Activated CD8-positive, alpha-beta memory T cell treated with anti-CD3 and anti-CD28 coated beads, Interleukin-2, amount 50 U/mL, for 1 hour (primary cell): ENCODE results near the gene FBRSL1.

Experiments used
- DNase-seq: peaks from one replicate; pipeline ENCODE4 v3.0.0-alpha.2; 2020; ENCODE audit errors: extremely low read depth

Gene FBRSL1

DNA sequence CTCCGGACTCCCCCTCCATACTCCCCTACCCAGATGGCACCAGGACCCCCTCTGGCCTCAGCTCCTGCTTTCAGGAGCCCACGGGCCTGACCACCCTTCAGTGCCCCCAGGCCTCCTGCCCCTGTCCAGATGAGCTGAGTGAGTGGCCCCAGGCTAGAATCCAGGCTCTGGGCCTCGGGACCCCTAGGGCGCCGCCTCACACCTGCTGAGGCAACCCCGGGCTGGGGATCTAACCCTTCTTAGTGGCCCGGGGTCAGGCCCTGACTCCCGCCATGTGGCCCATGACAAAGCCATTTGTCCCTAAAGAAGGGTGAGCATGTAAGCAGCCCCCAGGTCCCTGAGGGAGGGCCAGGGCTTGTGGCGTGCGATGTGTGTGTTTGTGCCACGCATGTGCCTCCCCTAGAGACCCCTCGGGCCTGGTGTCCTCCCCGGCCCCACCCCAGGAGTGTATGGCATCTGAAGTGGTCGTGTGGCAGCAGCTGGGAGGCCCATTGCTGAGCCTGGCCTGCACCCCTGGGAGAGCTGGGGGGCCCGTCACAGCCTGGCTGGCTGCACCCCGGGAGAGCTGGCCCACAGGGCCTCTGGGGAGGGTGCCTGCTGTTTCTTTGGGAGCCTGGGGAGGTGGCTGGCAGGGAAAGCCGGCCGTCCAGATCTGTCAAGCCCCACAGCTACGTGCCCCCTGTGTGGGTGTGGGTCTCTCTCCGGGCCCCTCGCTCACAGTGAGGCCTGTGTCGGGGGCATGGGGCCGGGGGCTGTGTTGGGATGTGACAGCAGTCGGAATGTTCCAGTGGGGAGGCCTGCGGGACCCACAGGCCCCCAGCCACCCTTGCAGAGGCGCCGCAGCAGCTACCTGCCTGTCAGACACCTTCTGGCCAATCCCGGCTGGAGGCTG is 7.8 kb downstream of the FBRSL1 start:
- no peak for DNase-seq

DNA sequence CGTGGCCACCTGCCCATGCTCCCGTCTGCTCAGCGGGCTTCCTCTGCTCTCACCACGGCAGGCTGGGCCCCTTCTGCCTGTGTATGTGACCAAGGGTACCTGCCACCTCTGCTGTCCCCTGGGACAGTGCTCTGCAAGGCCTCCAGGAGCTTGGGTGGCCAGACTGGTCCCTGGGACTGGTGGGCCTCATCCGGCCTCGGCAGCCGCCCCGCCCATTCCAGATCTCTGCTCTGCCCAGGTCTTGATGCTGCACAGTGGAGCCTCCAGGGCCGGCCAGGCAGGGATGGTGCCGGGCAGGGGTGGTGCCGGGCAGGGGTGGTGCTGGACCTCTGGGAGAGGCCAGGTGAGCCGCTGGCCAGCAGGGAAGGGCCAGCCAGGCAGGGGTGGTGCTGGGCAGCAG is 9.0 kb downstream of the FBRSL1 start:
- no peak for DNase-seq

- no peak for DNase-seq
Observed at GRCh38 chr12:132500142-132500855, 10.3 kb downstream of the FBRSL1 start.

DNA sequence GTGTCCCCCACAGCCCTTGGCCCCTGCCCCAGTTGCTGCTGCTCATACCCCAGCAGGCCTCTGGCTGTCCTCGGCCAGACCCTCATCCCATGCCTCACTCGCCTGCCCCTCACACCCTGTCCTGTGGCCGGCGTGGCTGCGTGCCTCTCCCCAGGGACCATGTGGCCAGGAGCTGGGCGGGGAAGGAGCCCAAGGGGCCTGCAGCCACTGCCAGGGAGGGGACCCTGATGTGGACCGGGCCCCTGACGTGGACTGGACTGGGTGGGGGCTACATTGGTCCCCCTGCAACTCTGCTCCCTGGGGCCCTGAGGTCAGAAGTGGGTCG is 10.9 kb downstream of the FBRSL1 start:
- no peak for DNase-seq

DNA sequence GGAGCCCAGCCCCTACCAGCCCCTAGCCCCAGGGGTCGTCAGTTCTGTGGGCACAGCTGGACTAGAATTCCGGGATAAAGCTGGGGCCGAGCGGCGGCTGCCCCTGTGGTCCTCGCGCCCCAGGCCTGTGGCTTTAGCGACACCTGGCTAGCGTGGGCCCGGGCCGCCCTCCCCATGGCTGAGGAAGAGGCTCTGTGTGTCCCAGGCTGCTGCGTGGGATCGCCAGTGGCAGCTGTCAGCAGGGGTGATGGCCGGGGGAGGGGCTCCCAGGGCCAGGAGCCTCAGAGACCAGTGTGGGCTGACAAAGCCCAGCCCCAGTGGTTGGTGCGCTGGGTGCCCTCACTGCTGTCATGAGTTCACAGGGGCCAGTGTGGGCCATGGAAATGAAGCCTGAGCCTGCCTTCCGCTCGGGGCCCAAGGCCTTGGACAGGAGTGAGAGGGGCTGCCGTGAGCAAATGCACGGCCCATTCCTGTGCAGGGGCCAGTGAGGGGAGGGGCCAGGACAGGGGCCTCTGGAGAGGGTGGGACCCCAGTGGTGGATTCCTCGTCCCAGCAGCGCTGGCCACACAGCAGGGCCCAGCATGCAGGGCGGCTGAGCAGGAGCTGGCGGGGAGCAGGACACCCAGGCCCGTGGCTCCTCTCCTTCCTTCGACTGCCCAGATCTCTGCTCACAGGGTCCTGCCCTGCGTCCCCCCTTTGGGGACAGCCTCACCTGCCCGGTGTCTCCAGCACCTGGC is 11.4 kb downstream of the FBRSL1 start:
- no peak for DNase-seq

DNA sequence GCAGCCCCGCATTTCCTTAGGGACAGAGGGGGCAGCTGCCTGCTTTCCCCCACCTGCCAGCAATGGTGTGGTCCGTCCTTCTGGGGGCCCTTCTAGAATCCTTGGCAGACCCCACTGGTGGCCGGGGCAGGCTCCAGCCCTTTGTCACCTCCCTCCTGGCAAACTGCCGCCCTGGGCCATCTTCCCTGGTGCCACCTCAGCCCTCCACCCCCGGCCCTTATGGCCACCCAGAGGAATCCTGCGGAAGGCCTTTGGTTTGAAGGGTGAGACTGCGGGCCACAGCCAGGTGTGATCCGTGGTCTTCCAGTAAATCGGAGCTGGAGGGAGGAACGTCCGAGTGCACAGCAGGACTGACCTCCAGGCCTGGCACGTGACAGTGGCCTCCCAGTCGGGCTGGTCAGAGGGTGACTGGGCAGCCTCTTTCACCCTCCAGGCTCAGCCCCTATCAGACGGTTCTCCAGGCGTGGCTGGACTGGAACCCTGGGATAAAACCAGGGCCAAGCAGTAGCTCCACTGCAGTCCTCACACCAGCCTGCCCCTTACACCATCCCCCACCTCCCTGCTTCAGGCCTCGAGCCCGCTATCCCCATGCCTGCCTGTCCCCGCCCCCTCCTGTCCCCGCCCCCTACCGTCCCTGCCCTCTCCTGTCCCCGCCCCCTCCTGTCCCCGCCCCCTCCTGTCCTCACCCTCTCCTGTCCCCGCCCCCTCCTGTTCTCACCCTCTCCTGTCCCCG is 12.4 kb downstream of the FBRSL1 start:
- DNase-seq: no peak

GRCh38 chr12:132502882-132503193 is 12.9 kb downstream of the FBRSL1 start:
- no peak for DNase-seq

- no peak for DNase-seq
Observed at GRCh38 chr12:132503618-132504204, 13.8 kb downstream of the FBRSL1 start.

- no peak for DNase-seq
Observed at GRCh38 chr12:132505105-132505851, 15.3 kb downstream of the FBRSL1 start.

DNA sequence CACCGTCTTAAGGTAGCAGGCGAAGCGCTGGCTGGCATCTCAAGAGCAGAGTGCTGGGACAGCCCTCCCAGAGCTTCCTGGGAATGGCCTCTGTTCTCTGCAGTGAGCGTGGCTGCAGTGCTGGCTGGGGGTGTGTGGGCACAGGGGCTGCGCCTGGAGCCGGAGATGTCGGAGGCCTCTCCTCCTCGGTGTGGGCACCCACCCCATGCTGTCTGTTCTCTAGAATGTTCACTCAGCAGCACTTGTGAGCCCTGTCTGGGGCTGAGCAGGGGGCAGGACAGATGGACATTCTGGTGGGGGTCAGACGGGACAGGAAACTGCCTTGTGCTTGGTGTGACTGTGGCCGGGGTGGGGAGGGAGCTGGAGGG is 15.9 kb downstream of the FBRSL1 start:
- DNase-seq: no peak

DNA sequence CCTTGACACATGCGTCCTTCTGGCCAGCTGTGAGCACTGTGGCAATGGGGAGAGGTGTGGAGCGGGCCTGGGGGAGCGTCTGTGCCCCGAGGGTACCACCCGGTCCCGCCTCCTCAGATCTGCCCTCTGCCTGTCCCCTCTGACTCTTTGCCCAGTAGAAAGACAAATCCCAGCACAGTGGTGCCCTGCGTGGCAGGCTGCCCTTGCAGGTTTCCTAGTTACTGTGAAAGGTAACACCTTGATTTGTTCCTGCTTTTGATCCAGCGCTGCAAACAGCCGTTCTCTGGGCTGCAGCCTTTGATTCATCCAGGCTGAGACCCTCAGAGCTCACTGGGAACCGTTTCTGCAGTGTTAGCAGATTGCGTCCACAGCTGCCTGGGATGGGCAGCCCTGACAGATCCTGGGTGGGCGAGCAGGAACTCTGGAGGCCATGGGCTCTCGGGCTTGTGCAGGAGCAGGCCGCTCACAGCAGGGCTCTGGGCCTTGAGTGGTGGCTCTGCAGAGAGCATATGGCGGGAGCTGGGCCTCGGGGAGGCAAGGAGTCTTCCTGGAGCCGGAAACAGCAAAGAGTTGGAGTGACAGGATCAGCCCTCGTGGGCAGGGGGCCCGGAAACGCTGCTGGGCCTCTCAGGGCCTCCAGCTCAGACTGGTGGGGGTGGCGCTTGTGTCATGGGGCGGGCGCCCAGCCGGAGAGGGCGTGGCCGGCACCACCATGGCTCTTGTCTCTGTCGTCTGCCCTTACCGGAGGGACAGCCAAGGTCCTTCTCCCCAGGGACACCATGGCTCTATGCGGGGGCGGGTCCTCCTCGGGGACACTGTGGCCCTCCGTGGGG is 16.6 kb downstream of the FBRSL1 start:
- no peak for DNase-seq

DNA sequence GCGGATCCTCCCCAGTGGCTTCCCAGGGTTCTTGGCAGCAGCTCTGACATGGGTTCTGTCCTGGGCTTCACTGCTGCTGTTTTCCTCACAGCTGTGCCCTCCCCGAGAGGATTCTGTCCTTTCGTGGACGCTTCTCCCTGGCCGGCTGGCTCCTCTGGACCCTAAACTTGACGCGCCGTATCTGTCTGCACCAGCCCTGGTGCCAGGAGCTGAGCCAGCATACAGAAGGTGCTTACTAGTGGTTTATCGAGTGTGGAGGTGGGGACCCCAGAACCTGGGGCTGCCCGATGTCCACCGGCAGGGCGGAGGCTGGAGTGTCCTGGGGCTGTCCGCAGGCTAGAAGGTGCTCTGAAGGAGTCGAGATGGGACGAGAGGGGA is 17.2 kb downstream of the FBRSL1 start:
- DNase-seq: no peak

GRCh38 chr12:132507656-132508490 is 17.9 kb downstream of the FBRSL1 start:
- DNase-seq: no peak

DNA sequence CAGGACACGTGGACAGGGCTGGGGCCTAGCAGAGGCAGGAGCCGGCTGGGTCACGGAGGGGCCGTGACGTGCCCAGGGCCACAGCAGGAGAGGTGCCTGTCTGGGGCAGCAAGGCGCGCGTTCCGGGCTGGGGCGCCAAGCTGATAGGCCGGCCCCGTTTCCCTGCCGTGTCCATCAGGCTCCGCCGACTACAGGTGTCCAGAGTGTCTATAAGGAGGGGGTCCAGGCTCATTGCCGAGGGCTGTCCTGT is 18.5 kb downstream of the FBRSL1 start:
- no peak for DNase-seq

DNA sequence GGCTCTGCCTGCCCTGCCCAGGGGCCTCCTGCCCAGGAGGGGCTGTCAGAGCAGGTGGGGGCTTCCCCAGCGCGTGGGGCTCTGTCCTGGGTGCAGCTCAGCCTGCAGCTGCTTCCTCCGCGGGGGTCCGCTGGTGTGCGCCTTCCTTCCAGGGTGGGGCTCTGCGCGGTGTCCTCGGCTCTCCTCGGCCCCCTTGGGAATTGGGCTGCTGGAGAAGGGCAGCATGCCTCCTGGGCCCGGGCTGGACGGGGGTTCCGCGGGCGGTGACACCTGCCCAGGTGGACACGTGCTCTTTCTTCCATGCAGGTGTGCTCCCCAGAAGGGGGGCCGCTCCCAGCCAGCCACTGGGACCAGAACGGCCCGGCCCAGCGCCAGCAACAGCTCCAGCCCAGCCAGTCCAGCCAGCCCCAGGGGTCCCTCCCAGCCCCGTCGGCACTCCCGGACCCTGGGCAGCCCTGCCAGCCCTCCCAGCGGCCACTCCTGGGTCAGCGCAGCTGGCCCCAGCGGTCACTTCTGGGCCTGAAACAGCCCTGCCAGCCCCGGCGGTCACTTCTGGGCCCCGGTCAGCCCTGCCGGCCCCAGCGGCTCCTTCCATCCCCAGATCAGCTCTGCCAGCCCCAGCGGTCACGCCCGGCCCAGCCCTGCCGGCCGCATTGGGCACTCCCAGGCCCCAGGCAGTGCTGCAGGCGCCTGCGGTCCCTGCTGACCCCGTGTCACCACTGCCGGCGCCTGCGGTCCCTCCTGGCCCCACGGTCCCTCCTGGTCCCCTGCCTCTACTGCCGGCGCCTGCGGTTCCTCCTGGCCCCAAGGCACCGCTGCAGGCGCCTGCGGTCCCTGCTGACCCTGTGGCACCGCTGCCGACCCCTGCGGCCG is 19.1 kb downstream of the FBRSL1 start:
- DNase-seq: no peak

DNA sequence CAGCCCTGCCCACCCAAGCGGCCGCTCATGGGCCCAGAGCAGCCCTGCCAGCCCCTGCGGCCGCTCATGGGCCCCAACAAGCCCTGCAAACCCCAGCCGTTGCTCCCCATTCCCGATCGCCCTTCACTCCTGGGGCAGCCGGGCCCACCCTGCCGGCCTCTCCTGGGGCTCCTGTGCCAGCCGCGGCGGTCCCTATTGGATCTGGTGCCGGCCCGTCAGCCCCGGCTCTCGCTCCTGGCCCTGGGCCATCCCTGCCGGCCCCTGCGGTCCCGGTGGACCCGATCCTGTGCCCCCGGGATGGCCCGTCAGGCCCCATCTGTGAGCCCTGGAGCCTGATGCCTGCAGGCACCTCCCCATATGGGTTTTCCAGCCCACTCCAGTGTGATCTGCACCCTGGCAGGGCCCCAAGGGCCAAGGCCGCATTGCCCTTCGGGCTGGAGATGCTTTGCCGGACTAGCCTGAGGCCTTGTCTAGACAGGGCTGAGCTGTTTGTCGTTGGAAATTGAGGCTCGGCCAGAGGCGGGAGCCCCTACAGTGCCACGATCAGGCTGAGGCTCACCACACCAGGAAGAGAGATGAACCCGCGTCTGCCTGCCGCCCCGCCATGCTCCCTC is 20.3 kb downstream of the FBRSL1 start:
- no peak for DNase-seq

- DNase-seq: no peak
Observed at GRCh38 chr12:132510746-132511477, 21.0 kb downstream of the FBRSL1 start.
